SK-N-MC (cell line): ENCODE measurements around the gene FUBP3.

Experiments
- EZH2 ChIP-seq: fragments of 200-600 bp; sonication (generic); IDR thresholded peaks from one replicate; pipeline ENCODE4 v1.6.1; 2017; ENCODE audit warnings: antibody characterized with exemption
- FOXP2 ChIP-seq: optimal IDR thresholded peaks from 2 replicates; pipeline ENCODE3; 2011; ENCODE audit warnings: mild to moderate bottlenecking, moderate library complexity; ENCODE audit not compliant: insufficient read depth; ENCODE audit errors: extremely low read length, control extremely low read depth
- POLR2AphosphoS5 ChIP-seq: IDR thresholded peaks from 2 replicates; pipeline ENCODE4 v1.6.1; 2012; ENCODE audit warnings: mild to moderate bottlenecking, low read depth, low read length, borderline replicate concordance

- TF ChIP-seq EZH2 (no peak), POLR2AphosphoS5 (no peak), FOXP2 (no peak)
Measured at GRCh38 chr9:130544364-130544763, 35.0 kb upstream of the FUBP3 start.
